Keratinocyte (primary cell): Measurements from ENCODE around the gene C2orf81. TPM values are rescaled to one million over a fixed set of nuclear protein-coding genes. Genes with fewer than 3 reads are reported as not detected.

ENCODE experiments used
- DNase-seq: peaks from one replicate; pipeline ENCODE4 v3.0.0-alpha.2; 2011; ENCODE audit warnings: low read depth, missing footprints, low spot score
- FAIRE-seq: peaks from 2 replicates; lab custom pipeline; 2011; peaks lifted over from hg19 to GRCh38; lab: Jason Lieb, UNC
- H2AFZ ChIP-seq: 2 replicates; pipeline ENCODE4 v1.6.0; 2012; ENCODE audit warnings: low read length, control low read depth, inconsistent platforms; ENCODE audit not compliant: control insufficient read depth
- H3K27ac ChIP-seq: 2 replicates; pipeline ENCODE4 v1.5.1; 2011; ENCODE audit warnings: low read length; ENCODE audit not compliant: control insufficient read depth, insufficient read depth
- H3K27me3 ChIP-seq: 3 replicates; pipeline ENCODE4 v1.6.0; 2011; ENCODE audit warnings: low read length; ENCODE audit not compliant: control insufficient read depth, insufficient read depth; ENCODE audit errors: extremely low read depth
- H3K36me3 ChIP-seq, 2 experiments: 2 replicates in 1 of 2; 3 replicates in 1 of 2; pipeline ENCODE4 v1.5.1; 2011; ENCODE audit warnings: low read length in 2 of 2, mild to moderate bottlenecking in 1 of 2; ENCODE audit not compliant: control insufficient read depth in 2 of 2, insufficient read depth in 2 of 2; ENCODE audit errors: extremely low read depth in 1 of 2
- H3K4me1 ChIP-seq: 3 replicates; pipeline ENCODE4 v1.5.1; 2011; ENCODE audit warnings: low read length; ENCODE audit not compliant: control insufficient read depth, insufficient read depth; ENCODE audit errors: extremely low read depth
- H3K4me2 ChIP-seq: 3 replicates; pipeline ENCODE4 v1.6.0; 2011; ENCODE audit warnings: low read depth, low read length; ENCODE audit not compliant: control insufficient read depth, insufficient read depth; ENCODE audit errors: extremely low read depth
- H3K4me3 ChIP-seq, 3 experiments: fragments of 200-600 bp in 1 of 3; sonication (generic) in 1 of 3; 2 replicates in 2 of 3; 3 replicates in 1 of 3; pipeline ENCODE4 v1.5.1; 2011 to 2016; ENCODE audit warnings: low read length in 3 of 3, mild to moderate bottlenecking in 3 of 3, control low read depth in 2 of 3, inconsistent platforms in 1 of 3, low read depth in 1 of 3, mixed read lengths in 1 of 3, mixed run types in 1 of 3, moderate library complexity in 1 of 3; ENCODE audit not compliant: control insufficient read depth in 2 of 3, insufficient read depth in 2 of 3; ENCODE audit errors: extremely low read depth in 1 of 3
- H3K79me2 ChIP-seq: 2 replicates; pipeline ENCODE4 v1.6.0; 2012; ENCODE audit warnings: low read length; ENCODE audit not compliant: control insufficient read depth, insufficient read depth
- H3K9ac ChIP-seq: 3 replicates; pipeline ENCODE4 v1.6.0; 2011; ENCODE audit warnings: low read length; ENCODE audit not compliant: control insufficient read depth, insufficient read depth; ENCODE audit errors: extremely low read depth
- H3K9me1 ChIP-seq: 3 replicates; pipeline ENCODE4 v1.6.0; 2011; ENCODE audit warnings: low read length; ENCODE audit not compliant: control insufficient read depth, insufficient read depth; ENCODE audit errors: extremely low read depth
- H3K9me3 ChIP-seq: 2 replicates; pipeline ENCODE4 v1.5.1; 2012; ENCODE audit warnings: low read depth, low read length; ENCODE audit not compliant: control insufficient read depth
- H4K20me1 ChIP-seq: 3 replicates; pipeline ENCODE4 v1.6.0; 2011; ENCODE audit warnings: low read length; ENCODE audit not compliant: control insufficient read depth, insufficient read depth; ENCODE audit errors: extremely low read depth
- CTCF ChIP-seq, 3 experiments: IDR thresholded peaks in 1 of 3; conservative IDR thresholded peaks in 1 of 3; optimal IDR thresholded peaks in 1 of 3; 2 replicates in 2 of 3; 3 replicates in 1 of 3; pipeline versions ENCODE3 to v1.5.1; 2011; ENCODE audit warnings: low read length in 3 of 3, mild to moderate bottlenecking in 3 of 3, moderate library complexity in 2 of 3, control low read depth in 1 of 3, inconsistent platforms in 1 of 3; ENCODE audit not compliant: insufficient read depth in 2 of 3; ENCODE audit errors: extremely low read depth in 1 of 3
- EZH2 ChIP-seq: IDR thresholded peaks from one replicate; pipeline ENCODE4 v1.6.1; 2012; ENCODE audit warnings: inconsistent platforms, mild to moderate bottlenecking, low read length, moderate library complexity
- dilution Hi-C: fragments of 300-500 bp; cut with MboI; formaldehyde crosslinking; loops from one replicate; pipeline ENCODE4 v1.7.0; 2020; ENCODE audit warnings: low sequenced_read_pairs; ENCODE audit not compliant: extremely low pct_ligation_motif_present
- polyA plus RNA-seq, 5 experiments: library from polyadenylated mRNA; depleted of rRNA in 3 of 5; stranded (reverse) in 3 of 5; stranded (forward) in 1 of 5; unstranded in 1 of 5; fragments of >200 nt; gene quantifications; 1 replicate in 1 of 5; 2 replicates in 3 of 5; 3 replicates in 1 of 5; pipeline versions ENCODE4 v1.2.1 to v1.2.3, GENCODE V29; 2011 to 2012; ENCODE audit warnings: missing spikeins in 2 of 5, low read depth in 1 of 5, low replicate concordance in 1 of 5

Gene C2orf81
- polyA plus RNA-seq, 1 donor (not counting 4 experiments of a cell fraction or from before 2014, with no cell fraction given), result 0.58 TPM

- H3K4me3 ChIP-seq, result no peak overlapping the region
- H3K9ac ChIP-seq, result no peak overlapping the region
- no peak overlapping the region for H2AFZ ChIP-seq
- dilution Hi-C loops, result no loop called here
- H3K9me1 ChIP-seq, result peaks cover 8% of the 10 kb centered on the region
- peaks cover 35% of the 10 kb centered on the region for H3K79me2 ChIP-seq
- H3K27me3 ChIP-seq, result no peaks in the 10 kb centered on the region
- peaks cover 49 to 82% of the 10 kb centered on the region in 2 experiments for H3K36me3 ChIP-seq
- H3K4me2 ChIP-seq, result no peak overlapping the region
- TF ChIP-seq CTCF (optimal IDR thresholded peaks at IDR 0.05 in 1 of 3, IDR thresholded peaks at IDR 0.05 in 1 of 3, conservative IDR thresholded peaks at IDR 0.05 in 1 of 3; ENCODE audit: extremely low read depth in 1 of 3, insufficient read depth in 2 of 3, low read length in 3 of 3) (no peak), EZH2 (no peak)
- no peak overlapping the region for H3K27ac ChIP-seq
- FAIRE-seq (no peak), DNase-seq (no peak)
- H4K20me1 ChIP-seq, result peaks cover 10% of the 10 kb centered on the region
- peaks cover 46% of the 10 kb centered on the region for H3K4me1 ChIP-seq
- no peaks in the 10 kb centered on the region for H3K9me3 ChIP-seq
These were observed 9.1 kb upstream of the C2orf81 start for GRCh38 chr2:74430502-74430901.

GRCh38 chr2:74429487-74430451 lies 8.3 kb upstream of the C2orf81 start:
- Histone ChIP-seq H3K36me3 (peaks cover 49 to 80% of the 10 kb centered on the region in 2 experiments), H3K9me3 (no peaks in the 10 kb centered on the region), H3K9ac (no peak overlapping the region), H3K27me3 (no peaks in the 10 kb centered on the region), H2AFZ (no peak overlapping the region), H3K4me1 (peaks cover 52% of the 10 kb centered on the region), H3K9me1 (peaks cover 4% of the 10 kb centered on the region), H3K79me2 (peaks cover 28% of the 10 kb centered on the region), H3K4me2 (no peak overlapping the region), H4K20me1 (peaks cover 2% of the 10 kb centered on the region), H3K27ac (no peak overlapping the region), H3K4me3 (no peak overlapping the region)
- no peak for FAIRE-seq
- dilution Hi-C loops, result no loop called here
- no peak for TF ChIP-seq EZH2
- TF ChIP-seq CTCF (optimal IDR thresholded peaks at IDR 0.05 in 1 of 3, IDR thresholded peaks at IDR 0.05 in 1 of 3, conservative IDR thresholded peaks at IDR 0.05 in 1 of 3; ENCODE audit: extremely low read depth in 1 of 3, insufficient read depth in 2 of 3, low read length in 3 of 3), result no peak
- DNase-seq, result no peak
